ENCODE measurements around the gene FOXA2. TPM values are rescaled to one million over a fixed set of nuclear protein-coding genes. Genes with fewer than 3 reads are reported as not detected.

The FOXA2 gene
- total RNA-seq, 1 donor from 2014 or later: 0.04 TPM

DNA sequence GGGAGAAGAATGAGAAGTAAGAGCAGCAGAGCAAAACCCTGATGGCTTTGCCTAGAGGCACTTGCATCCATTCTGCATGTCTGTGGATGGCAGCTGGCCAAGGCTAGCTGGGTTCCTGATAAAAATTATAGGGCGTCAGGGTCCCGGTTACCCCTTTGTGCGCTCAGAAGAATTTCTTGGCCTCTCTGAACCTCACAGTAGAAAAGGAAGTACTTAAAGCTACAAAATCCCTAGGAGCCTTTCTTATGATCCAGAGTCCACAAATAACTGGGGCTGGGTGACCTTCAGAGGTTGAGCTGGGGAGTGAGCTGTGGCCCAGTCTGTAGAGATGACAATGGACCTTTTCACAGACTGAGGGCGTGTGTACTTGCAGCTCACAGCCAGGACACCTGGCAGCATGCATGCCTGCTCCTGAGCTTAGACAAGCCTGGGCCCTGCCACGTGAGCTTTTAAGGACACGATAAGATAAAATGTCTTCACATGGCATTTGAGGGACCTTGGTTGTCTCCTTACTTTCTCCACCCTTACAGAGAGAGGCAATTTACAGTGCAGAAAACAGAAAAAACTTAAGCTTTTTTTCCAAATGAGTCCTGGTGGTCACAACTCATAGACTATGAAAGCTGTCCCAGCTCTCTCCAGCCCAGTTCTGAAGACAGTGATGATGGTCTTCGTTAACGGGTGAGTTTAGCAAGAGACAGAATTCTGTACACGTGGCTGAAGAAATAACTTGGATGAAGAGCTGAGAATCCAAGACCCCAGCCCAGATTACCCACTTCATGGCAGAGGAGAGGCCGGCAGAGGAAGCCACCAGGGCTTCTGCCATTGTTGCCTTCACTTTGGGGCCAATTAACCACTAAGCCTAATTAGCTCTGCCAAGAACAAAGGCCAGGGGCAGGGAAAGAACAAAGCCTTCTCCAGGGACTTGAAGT lies 50.3 kb downstream of the FOXA2 start:
- TF ChIP-seq, protein P1, sequence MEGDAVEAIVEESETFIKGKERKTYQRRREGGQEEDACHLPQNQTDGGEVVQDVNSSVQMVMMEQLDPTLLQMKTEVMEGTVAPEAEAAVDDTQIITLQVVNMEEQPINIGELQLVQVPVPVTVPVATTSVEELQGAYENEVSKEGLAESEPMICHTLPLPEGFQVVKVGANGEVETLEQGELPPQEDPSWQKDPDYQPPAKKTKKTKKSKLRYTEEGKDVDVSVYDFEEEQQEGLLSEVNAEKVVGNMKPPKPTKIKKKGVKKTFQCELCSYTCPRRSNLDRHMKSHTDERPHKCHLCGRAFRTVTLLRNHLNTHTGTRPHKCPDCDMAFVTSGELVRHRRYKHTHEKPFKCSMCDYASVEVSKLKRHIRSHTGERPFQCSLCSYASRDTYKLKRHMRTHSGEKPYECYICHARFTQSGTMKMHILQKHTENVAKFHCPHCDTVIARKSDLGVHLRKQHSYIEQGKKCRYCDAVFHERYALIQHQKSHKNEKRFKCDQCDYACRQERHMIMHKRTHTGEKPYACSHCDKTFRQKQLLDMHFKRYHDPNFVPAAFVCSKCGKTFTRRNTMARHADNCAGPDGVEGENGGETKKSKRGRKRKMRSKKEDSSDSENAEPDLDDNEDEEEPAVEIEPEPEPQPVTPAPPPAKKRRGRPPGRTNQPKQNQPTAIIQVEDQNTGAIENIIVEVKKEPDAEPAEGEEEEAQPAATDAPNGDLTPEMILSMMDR (IDR thresholded peaks at IDR 0.05; ENCODE audit: insufficient read depth, low read length, poor library complexity, severe bottlenecking): no peak
- Histone ChIP-seq H3K36me3 (ENCODE audit: control insufficient read depth, insufficient read depth, low read length) (no peaks in the 10 kb centered on the region), H3K27me3 (ENCODE audit: control insufficient read depth, insufficient read depth, low read length) (peaks cover 9% of the 10 kb centered on the region), H3K4me3 (ENCODE audit: low read depth, low read length) (no peak overlapping the region)
- no peak for DNase-seq (ENCODE audit: low read depth)

DNA sequence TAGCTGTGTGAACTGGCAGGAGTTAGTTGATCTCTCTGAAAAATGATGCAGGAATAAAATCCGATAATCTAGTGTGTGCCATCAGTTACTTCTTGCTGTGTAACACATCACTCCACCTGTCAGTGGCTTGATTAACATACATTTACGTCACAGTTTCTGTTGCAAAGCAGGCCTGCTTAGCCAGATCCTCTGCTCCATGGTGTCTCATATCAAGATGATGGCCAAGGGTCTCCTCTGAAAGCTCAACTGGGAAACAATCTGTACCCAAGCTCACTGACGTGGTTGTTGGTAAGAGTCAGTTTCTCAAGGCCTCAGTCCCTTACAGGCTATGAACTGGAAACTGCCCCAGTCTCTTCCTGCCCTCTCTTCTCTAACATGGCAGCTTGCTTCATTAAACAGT lies 51.8 kb downstream of the FOXA2 start:
- TF ChIP-seq, protein P1 (IDR thresholded peaks at IDR 0.05; ENCODE audit: insufficient read depth, low read length, poor library complexity, severe bottlenecking): no peak
- H3K27me3 ChIP-seq (ENCODE audit: control insufficient read depth, insufficient read depth, low read length): peaks cover 10% of the 10 kb centered on the region
- no peak overlapping the region for H3K4me3 ChIP-seq (ENCODE audit: low read depth, low read length)

DNA sequence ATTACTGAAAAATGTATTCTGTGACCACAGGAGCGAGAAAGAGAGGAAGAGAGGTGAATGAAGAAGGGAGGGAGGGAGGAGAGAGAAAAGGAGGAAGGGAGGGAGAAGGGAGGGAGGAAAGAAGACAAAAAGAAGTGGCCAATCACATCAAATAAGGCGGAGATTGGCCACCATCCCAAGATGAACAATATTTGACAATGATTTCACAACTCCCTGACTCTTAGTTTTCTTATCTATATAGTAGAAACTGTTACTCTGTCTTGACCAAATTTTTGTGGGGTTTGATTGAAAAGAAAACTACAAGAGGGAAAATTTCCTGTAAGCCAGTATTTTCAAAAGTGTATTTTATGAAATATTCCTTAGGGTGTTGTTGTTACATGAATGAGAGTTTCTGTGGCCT lies 52.6 kb downstream of the FOXA2 start:
- Histone ChIP-seq H3K4me3 (ENCODE audit: low read depth, low read length) (no peak overlapping the region), H3K27me3 (ENCODE audit: control insufficient read depth, insufficient read depth, low read length) (peaks cover 10% of the 10 kb centered on the region), H3K36me3 (ENCODE audit: control insufficient read depth, insufficient read depth, low read length) (no peaks in the 10 kb centered on the region)
- no peak for DNase-seq (ENCODE audit: low read depth)
- TF ChIP-seq, protein P1 (IDR thresholded peaks at IDR 0.05; ENCODE audit: insufficient read depth, low read length, poor library complexity, severe bottlenecking): no peak

More for the DNA sequence above, 51.8 kb downstream of the FOXA2 start:
- no peaks in the 10 kb centered on the region for H3K36me3 ChIP-seq (ENCODE audit: control insufficient read depth, insufficient read depth, low read length)
- DNase-seq (ENCODE audit: low read depth): no peak

DNA sequence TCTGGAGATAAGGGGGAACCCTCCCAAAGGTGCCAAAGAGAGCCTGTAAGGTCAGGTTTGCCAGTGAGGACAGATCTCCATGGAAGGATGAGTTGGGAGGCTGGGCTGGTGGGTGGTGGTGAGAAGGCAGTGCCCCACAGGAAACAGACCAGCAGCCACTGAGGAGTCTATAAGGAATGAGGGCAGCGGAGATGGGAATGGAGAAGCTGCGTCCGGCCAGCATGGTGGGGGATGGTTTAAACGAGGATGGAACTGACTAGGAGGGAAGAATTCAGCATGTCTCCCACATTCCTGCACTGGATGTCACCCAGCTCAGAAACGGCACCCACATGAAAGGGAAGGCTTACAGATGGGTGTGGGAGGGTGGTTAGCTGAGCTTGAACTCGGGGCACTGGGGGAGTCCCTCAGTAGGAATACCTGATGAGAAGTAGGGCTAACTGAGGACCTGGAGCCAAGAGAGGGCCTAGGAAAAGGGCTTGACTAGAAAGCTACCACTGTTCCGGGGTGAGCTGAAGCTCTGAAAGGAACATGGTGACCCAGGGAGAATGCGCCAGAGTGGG lies 53.2 kb downstream of the FOXA2 start:
- TF ChIP-seq, protein P1 (IDR thresholded peaks at IDR 0.05; ENCODE audit: insufficient read depth, low read length, poor library complexity, severe bottlenecking): no peak
- DNase-seq (ENCODE audit: low read depth): no peak
- H3K4me3 ChIP-seq (ENCODE audit: low read depth, low read length): no peak overlapping the region
- H3K27me3 ChIP-seq (ENCODE audit: control insufficient read depth, insufficient read depth, low read length): peaks cover 10% of the 10 kb centered on the region
- no peaks in the 10 kb centered on the region for H3K36me3 ChIP-seq (ENCODE audit: control insufficient read depth, insufficient read depth, low read length)
